ENCODE results near the gene GPR158. TPM values are rescaled to one million over a fixed set of nuclear protein-coding genes. Genes with fewer than 3 reads are reported as not detected.

Gene GPR158
- total and polyA plus RNA-seq, 2 of the 8 experiments (the other 6 are each of a cell fraction or from before 2014, with no cell fraction given) = 0.14 to 0.78 TPM

- H3K14ac ChIP-seq (ENCODE audit: insufficient read length) = no peak overlapping the region
- H4K5ac ChIP-seq (ENCODE audit: insufficient read length, low read depth, low read length) = no peak overlapping the region
- H3K23me2 ChIP-seq (ENCODE audit: low read depth, low read length) = no peaks in the 10 kb centered on the region
- H2BK12ac ChIP-seq (ENCODE audit: low read depth, low read length) = no peak overlapping the region
- ChIA-PET POLR2A (ENCODE audit: partially characterized antibody) (no interaction called here), CTCF (ENCODE audit: partially characterized antibody) (no interaction called here)
- H3K9me3 ChIP-seq (ENCODE audit: insufficient read depth in 2 of 2, low read depth in 1 of 2, low read length in 1 of 2) = no peaks in the 10 kb centered on the region
- no peak overlapping the region for H3K4me2 ChIP-seq (ENCODE audit: insufficient read depth in 1 of 2, low read depth in 2 of 2, low read length in 2 of 2)
- no peaks in the 10 kb centered on the region for H3K36me3 ChIP-seq (ENCODE audit: control insufficient read depth in 2 of 4, insufficient read depth in 4 of 4, low read length in 3 of 4)
- no peak overlapping the region for H2AFZ ChIP-seq (ENCODE audit: low read length)
- H3K4me3 ChIP-seq (ENCODE audit: extremely low read depth in 1 of 4, insufficient read depth in 2 of 4, low read depth in 3 of 4, low read length in 4 of 4) = no peak overlapping the region
- no peak overlapping the region for H4K91ac ChIP-seq (replicated peaks; ENCODE audit: insufficient read length, low read length)
- H3K18ac ChIP-seq (ENCODE audit: extremely low read depth, low read length) = no peak overlapping the region
- no peak overlapping the region for H2BK120ac ChIP-seq (replicated peaks; ENCODE audit: low read depth, low read length)
- DNase-seq (ENCODE audit: low read depth in 1 of 2, low spot score in 2 of 2) = no peak
- WGBS, 2 experiments (ENCODE audit: extremely low coverage in 1 of 2, insufficient coverage in 1 of 2, insufficient read length in 1 of 2, insufficient replicate concordance in 2 of 2, low coverage in 1 of 2, low lambda C conversion rate in 2 of 2, missing lambda C conversion rate in 1 of 2) = 100% methylated on average over 2 of the region's 2 CpGs; no CpG with 5 or more reads in 1 of the 2 experiments
- H3K27ac ChIP-seq (ENCODE audit: low read depth, low read length) = no peak overlapping the region
- FAIRE-seq = no peak
- no peaks in the 10 kb centered on the region for H3K79me1 ChIP-seq (ENCODE audit: low read depth, low read length)
- no peaks in the 10 kb centered on the region for H3K79me2 ChIP-seq (ENCODE audit: control insufficient read depth in 1 of 2, insufficient read depth in 2 of 2, low read length in 2 of 2)
- H2BK20ac ChIP-seq (ENCODE audit: low read length) = no peak overlapping the region
- no peaks in the 10 kb centered on the region for H3K27me3 ChIP-seq (replicated peaks in 1 of 4; ENCODE audit: control insufficient read depth in 3 of 4, extremely low read depth in 1 of 4, insufficient read depth in 3 of 4, low read length in 3 of 4)
- no peaks in the 10 kb centered on the region; a peak in 1 of 7 replicates for H3K4me1 ChIP-seq (replicated peaks in 1 of 4; ENCODE audit: control insufficient read depth in 3 of 4, insufficient read depth in 4 of 4, low read length in 3 of 4)
- H2BK5ac ChIP-seq (ENCODE audit: low read depth, low read length) = no peak overlapping the region
- no peak overlapping the region for H3K9ac ChIP-seq (replicated peaks in 1 of 4; ENCODE audit: extremely low read depth in 1 of 4, low read depth in 3 of 4, low read length in 3 of 4)
- H3K23ac ChIP-seq (ENCODE audit: insufficient read length) = no peak overlapping the region
- no peak overlapping the region for H2BK15ac ChIP-seq (ENCODE audit: low read length)
- H4K20me1 ChIP-seq (replicated peaks in 1 of 2; ENCODE audit: control insufficient read depth in 1 of 2, insufficient read depth in 2 of 2, low read length in 2 of 2) = no peaks in the 10 kb centered on the region
- H4K8ac ChIP-seq (ENCODE audit: extremely low read depth, insufficient read depth, low read length) = no peak overlapping the region
- no peak overlapping the region for H2AK5ac ChIP-seq (ENCODE audit: low read depth, low read length)
- no peak overlapping the region for H3K4ac ChIP-seq (replicated peaks; ENCODE audit: insufficient read length, low read depth, low read length)
- H3K56ac ChIP-seq (replicated peaks; ENCODE audit: insufficient read length, low read depth, low read length) = no peak overlapping the region
- TF ChIP-seq KDM1A (IDR thresholded peaks at IDR 0.05; ENCODE audit: borderline replicate concordance, low read length) (no peak), SIX5 (IDR thresholded peaks at IDR 0.05; ENCODE audit: low read depth, low read length) (no peak), TCF12 (IDR thresholded peaks at IDR 0.05; ENCODE audit: low read depth, low read length) (no peak), E2F6 (IDR thresholded peaks at IDR 0.05) (no peak), EP300 (IDR thresholded peaks at IDR 0.05; ENCODE audit: borderline replicate concordance in 1 of 2, low read depth in 2 of 2, low read length in 2 of 2) (no peak), ATF2 (IDR thresholded peaks at IDR 0.05; ENCODE audit: low read length) (no peak), RFX5 (IDR thresholded peaks at IDR 0.05; ENCODE audit: borderline replicate concordance, low read depth, low read length) (no peak), NANOG (IDR thresholded peaks at IDR 0.05; ENCODE audit: insufficient read depth, low read depth, low read length, poor library complexity, severe bottlenecking) (no peak), KDM5A (IDR thresholded peaks at IDR 0.05; ENCODE audit: low read length) (no peak), SIN3A (conservative IDR thresholded peaks at IDR 0.05 in 1 of 2, IDR thresholded peaks at IDR 0.05 in 1 of 2; ENCODE audit: low read depth in 1 of 2, low read length in 2 of 2) (no peak), CHD2 (IDR thresholded peaks at IDR 0.05; ENCODE audit: low read length) (no peak)
Observed at GRCh38 chr10:25614652-25615051, 439.9 kb downstream of the GPR158 start.
